B cell (primary cell): ENCODE measurements around the gene CXXC4. TPM values are rescaled to one million over a fixed set of nuclear protein-coding genes. Genes with fewer than 3 reads are reported as not detected.

Experiments used
- ATAC-seq: fragments of 200-7000 bp; cut with Tn5 transposase; one replicate; pipeline ENCODE4 v1.10.0; 2021; ENCODE audit warnings: low read depth, mild to moderate bottlenecking, moderate number of reproducible peaks, moderate library complexity
- CTCF ChIA-PET: fragments of 350-600 bp; sonication (Branson Sonifier 250); formaldehyde crosslinking; loops from one replicate; lab custom pipeline; 2021; ENCODE audit warnings: antibody characterized with exemption, inconsistent platforms; lab: Charles Lee
- POLR2A ChIA-PET: fragments of 350-600 bp; sonication (Branson Sonifier 250); formaldehyde crosslinking; loops from one replicate; lab custom pipeline; 2021; ENCODE audit warnings: antibody characterized with exemption; lab: Charles Lee
- DNase-seq: peaks from one replicate; pipeline ENCODE4 v3.0.0; 2013
- H2AFZ ChIP-seq: 2 replicates; pipeline ENCODE4 v1.6.1; 2012; ENCODE audit warnings: mild to moderate bottlenecking, low read depth, low read length; ENCODE audit not compliant: insufficient read depth, poor library complexity, severe bottlenecking
- H3K27ac ChIP-seq, 2 donors: 1 replicate in 1 of 2; 2 replicates in 1 of 2; pipeline ENCODE4 v1.5.1; 2012 to 2013; ENCODE audit warnings: low read length in 2 of 2, mild to moderate bottlenecking in 2 of 2, moderate library complexity in 1 of 2
- H3K27me3 ChIP-seq, 4 experiments: fragments of 200-600 bp in 1 of 4; sonication (generic) in 1 of 4; replicated peaks in 1 of 4; 1 replicate in 2 of 4; 2 replicates in 2 of 4; pipeline versions ENCODE4 v1.6.1 to v1.7.0; 2013 to 2016; ENCODE audit warnings: low read length in 3 of 4, mild to moderate bottlenecking in 2 of 4, mixed read lengths in 1 of 4, moderate library complexity in 1 of 4; ENCODE audit not compliant: insufficient read depth in 4 of 4, control insufficient read depth in 3 of 4; ENCODE audit errors: control extremely low read depth in 1 of 4
- H3K36me3 ChIP-seq, 2 experiments: replicated peaks in 1 of 2; 1 replicate in 1 of 2; 2 replicates in 1 of 2; pipeline versions ENCODE4 v1.6.1 to v1.7.1; 2013; ENCODE audit warnings: low read length in 1 of 2; ENCODE audit not compliant: insufficient read depth in 2 of 2, control insufficient read depth in 1 of 2; ENCODE audit errors: control extremely low read depth in 1 of 2, extremely low read depth in 1 of 2
- H3K4me1 ChIP-seq, 2 donors: fragments of 200-600 bp in 1 of 2; sonication (generic) in 1 of 2; 1 replicate in 1 of 2; 2 replicates in 1 of 2; pipeline versions ENCODE4 v1.5.1 to v1.6.1; 2013 to 2017; ENCODE audit warnings: low read length in 2 of 2; ENCODE audit not compliant: control insufficient read depth in 2 of 2, insufficient read depth in 2 of 2
- H3K4me2 ChIP-seq: replicated peaks from 2 replicates; pipeline ENCODE3; 2012; ENCODE audit warnings: mild to moderate bottlenecking, low read depth, low read length; ENCODE audit not compliant: poor library complexity, severe bottlenecking
- H3K4me3 ChIP-seq, 5 experiments: fragments of 200-600 bp in 1 of 5; sonication (generic) in 1 of 5; 1 replicate in 3 of 5; 2 replicates in 2 of 5; pipeline versions ENCODE4 v1.5.1 to v1.7.0; 2011 to 2016; ENCODE audit warnings: low read length in 4 of 5, mild to moderate bottlenecking in 4 of 5, low read depth in 2 of 5, control low read depth in 1 of 5, moderate library complexity in 1 of 5; ENCODE audit not compliant: insufficient read depth in 1 of 5; ENCODE audit errors: control extremely low read depth in 1 of 5, extremely low read depth in 1 of 5
- H3K79me2 ChIP-seq: fragments of 200-600 bp; sonication (generic); one replicate; pipeline ENCODE4 v1.6.0; 2016; ENCODE audit warnings: low read length; ENCODE audit not compliant: control insufficient read depth, insufficient read depth
- H3K9ac ChIP-seq: fragments of 200-600 bp; sonication (generic); 2 replicates; pipeline ENCODE4 v1.6.1; 2017; ENCODE audit warnings: mild to moderate bottlenecking, low read length, moderate library complexity
- H3K9me3 ChIP-seq, 3 donors: one replicate each; pipeline versions ENCODE4 v1.6.1 to v1.7.1; 2013; ENCODE audit warnings: low read length in 2 of 3; ENCODE audit not compliant: control insufficient read depth in 2 of 3, insufficient read depth in 1 of 3; ENCODE audit errors: control extremely low read depth in 1 of 3
- H4K20me1 ChIP-seq: 2 replicates; pipeline ENCODE4 v1.6.0; 2012; ENCODE audit warnings: mild to moderate bottlenecking, low read length; ENCODE audit not compliant: insufficient read depth, control insufficient read depth, poor library complexity, severe bottlenecking
- H3K27ac Mint-ChIP-seq: one replicate; pipeline ENCODE4 v1.8.0; 2021; ENCODE audit warnings: mixed read lengths
- H3K27me3 Mint-ChIP-seq: one replicate; pipeline ENCODE4 v1.8.0; 2021; ENCODE audit warnings: mixed read lengths
- H3K4me1 Mint-ChIP-seq: one replicate; pipeline ENCODE4 v1.8.0; 2021; ENCODE audit warnings: mixed read lengths
- H3K4me3 Mint-ChIP-seq: one replicate; pipeline ENCODE4 v1.8.0; 2021; ENCODE audit warnings: mixed read lengths
- H3K9me3 Mint-ChIP-seq: one replicate; pipeline ENCODE4 v1.8.0; 2022; ENCODE audit warnings: mixed read lengths; ENCODE audit not compliant: insufficient read depth
- CTCF ChIP-seq: fragments of 200-600 bp; IDR thresholded peaks from one replicate; pipeline ENCODE4 v1.8.0; 2022; ENCODE audit warnings: antibody characterized with exemption, mild to moderate bottlenecking
- EZH2 ChIP-seq: IDR thresholded peaks from 2 replicates; pipeline ENCODE4 v1.6.1; 2012; ENCODE audit warnings: borderline replicate concordance, low read depth, mild to moderate bottlenecking, moderate library complexity, low read length; ENCODE audit not compliant: insufficient read depth, poor library complexity, severe bottlenecking
- WGBS: methylation state at CpG from one replicate; pipeline ENCODE4 v1.1.5; 2013; ENCODE audit warnings: missing lambda C conversion rate; ENCODE audit not compliant: insufficient coverage; 5-methylcytosine and 5-hydroxymethylcytosine counted together
- intact Hi-C: fragments of 100-400 bp; cut with micrococcal nuclease; formaldehyde crosslinking; loops from one replicate; pipeline ENCODE4 v1.10.0; 2022
- polyA plus RNA-seq: library from polyadenylated mRNA; depleted of rRNA; stranded (reverse); fragments of >200 nt; gene quantifications from 2 replicates; pipeline ENCODE4 v1.2.3, GENCODE V29; 2012
- total RNA-seq, 2 donors: library from RNA; stranded (reverse); fragments of 120-200 nt in 1 of 2; gene quantifications; 1 replicate in 1 of 2; 2 replicates in 1 of 2; pipeline versions ENCODE4 v1.2.3 to v1.2.4, GENCODE V29; 2013 to 2022

The CXXC4 gene
- total and polyA plus RNA-seq, 2 donors (not counting 1 experiment from before 2014, with no cell fraction given): not detected

- Histone ChIP-seq H3K4me1 (no peaks in the 10 kb centered on the region), H3K27ac (no peak overlapping the region), H3K9ac (no peak overlapping the region), H3K9me3 (no peaks in the 10 kb centered on the region), H3K4me3 (no peak overlapping the region), H3K36me3 (no peaks in the 10 kb centered on the region), H3K79me2 (no peaks in the 10 kb centered on the region), H3K4me2 (no peak overlapping the region), H2AFZ (no peak overlapping the region), H4K20me1 (no peaks in the 10 kb centered on the region), H3K27me3 (no peaks in the 10 kb centered on the region)
- 75% methylated on average over 4 of the region's 4 CpGs for WGBS
- no peaks in the 10 kb centered on the region for H3K4me1 Mint-ChIP-seq
- intact Hi-C loops: no loop called here
- H3K4me3 Mint-ChIP-seq: no peak overlapping the region
- no peak for ATAC-seq
- H3K9me3 Mint-ChIP-seq: no peaks in the 10 kb centered on the region
- TF ChIP-seq CTCF (no peak), EZH2 (no peak)
- peaks cover 4% of the 10 kb centered on the region for H3K27me3 Mint-ChIP-seq
- DNase-seq: no peak
- CTCF ChIA-PET: no interaction called here
- no peak overlapping the region for H3K27ac Mint-ChIP-seq
- POLR2A ChIA-PET: no interaction called here
Measured at GRCh38 chr4:104475652-104476051, 19.0 kb downstream of the CXXC4 start.

DNA sequence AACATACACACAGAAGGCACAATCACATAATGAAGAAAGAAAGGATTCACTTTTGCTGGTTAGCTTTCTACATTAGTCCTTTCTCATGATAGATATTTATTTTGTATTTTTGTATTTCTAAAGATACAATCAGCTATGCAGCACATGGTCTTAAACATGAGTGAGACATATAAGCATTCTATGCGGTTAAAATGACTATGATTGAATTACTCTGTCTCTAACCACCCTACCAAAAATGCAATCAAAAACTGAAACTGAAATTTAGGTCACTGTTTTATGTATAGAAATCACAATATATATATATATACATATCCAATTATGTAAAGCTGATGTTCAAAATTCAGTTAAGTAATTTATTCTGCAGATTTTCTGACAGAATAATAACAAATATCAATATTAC is 21.9 kb downstream of the CXXC4 start:
- H3K9me3 Mint-ChIP-seq: no peaks in the 10 kb centered on the region
- no peak overlapping the region for H3K4me3 Mint-ChIP-seq
- ChIA-PET POLR2A (no interaction called here), CTCF (no interaction called here)
- Histone ChIP-seq H2AFZ (no peak overlapping the region), H3K4me3 (no peak overlapping the region), H3K4me2 (no peak overlapping the region), H3K27ac (no peak overlapping the region), H3K9ac (no peak overlapping the region), H3K4me1 (no peaks in the 10 kb centered on the region), H3K36me3 (no peaks in the 10 kb centered on the region), H3K9me3 (no peaks in the 10 kb centered on the region), H3K27me3 (no peaks in the 10 kb centered on the region), H3K79me2 (no peaks in the 10 kb centered on the region), H4K20me1 (no peaks in the 10 kb centered on the region)
- no CpG with 5 or more reads among the region's 1 CpG for WGBS
- no peak for DNase-seq
- TF ChIP-seq CTCF (no peak), EZH2 (no peak)
- ATAC-seq: no peak
- intact Hi-C loops: no loop called here
- no peaks in the 10 kb centered on the region for H3K27me3 Mint-ChIP-seq
- H3K4me1 Mint-ChIP-seq: no peaks in the 10 kb centered on the region
- no peak overlapping the region for H3K27ac Mint-ChIP-seq
